HG03196 (cell line): ENCODE results near the gene VWF.
"Not testable (repeated sequence)": the region's sequence is repeated elsewhere in the genome, so short reads cannot be mapped to it uniquely, and the experiment has no call there.

ENCODE experiments used
- ATAC-seq: cut with Tn5 transposase; IDR thresholded peaks from one replicate; pipeline ENCODE4 v1.9.1; 2021; ENCODE audit not compliant: unreplicated experiment

The VWF gene

DNA sequence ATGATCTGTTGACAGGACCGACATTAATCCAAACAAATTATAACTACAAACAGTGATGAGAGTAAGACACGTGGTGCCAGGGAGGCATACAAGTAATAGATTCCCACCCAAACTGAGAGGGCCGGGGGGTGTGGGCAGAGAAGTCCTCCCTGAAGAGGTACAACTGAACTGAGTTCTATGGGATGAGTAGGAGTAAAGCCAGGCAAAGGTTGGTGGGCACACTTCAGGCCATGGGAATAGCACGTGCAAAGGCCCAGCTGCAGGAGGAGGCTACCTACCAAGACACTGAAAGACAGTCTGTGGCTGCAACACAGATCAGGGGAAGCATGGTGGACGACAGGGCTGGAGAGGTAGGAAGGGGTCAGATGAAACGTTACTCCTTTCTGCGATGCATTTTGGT is 22.0 kb upstream of the VWF start:
- ATAC-seq, result no peak

DNA sequence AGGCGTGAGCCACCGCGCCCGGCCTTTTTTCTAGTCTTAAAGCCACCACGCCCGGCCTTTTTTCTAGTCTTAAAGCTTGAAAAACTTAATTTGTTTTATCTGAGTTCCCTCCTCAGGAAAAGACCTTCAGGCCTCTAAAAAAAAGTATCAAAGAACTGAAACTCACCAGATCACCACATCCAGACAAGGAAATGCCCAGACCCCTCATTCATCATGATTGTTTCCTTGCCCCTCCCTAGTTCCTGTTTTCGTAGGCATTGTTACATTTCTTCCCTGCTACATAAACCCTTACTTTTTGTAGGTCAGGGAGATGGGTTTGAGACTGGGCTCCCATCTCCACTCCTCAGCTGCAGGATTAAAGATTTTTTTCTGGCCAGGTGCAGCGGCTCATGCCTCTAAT is 21.1 kb upstream of the VWF start:
- no peak for ATAC-seq

DNA sequence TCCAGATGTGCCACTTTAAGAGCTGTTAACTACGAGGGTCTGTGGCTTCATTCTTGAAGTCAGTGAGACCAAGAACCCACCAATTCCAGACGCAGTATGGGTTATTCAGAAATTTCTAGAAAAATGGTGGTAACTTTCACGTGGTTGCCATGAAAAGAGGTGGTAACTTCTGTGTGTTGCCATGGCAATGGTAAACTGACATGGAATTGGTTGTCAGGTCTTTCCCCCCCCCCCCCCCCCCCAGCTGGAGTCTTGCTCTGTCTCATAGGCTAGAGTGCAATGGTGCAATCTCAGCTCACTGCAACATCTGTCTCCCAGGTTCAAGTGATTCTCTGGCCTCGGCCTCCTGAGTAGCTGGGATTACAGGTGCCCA is 18.8 kb upstream of the VWF start:
- ATAC-seq, result no peak

DNA sequence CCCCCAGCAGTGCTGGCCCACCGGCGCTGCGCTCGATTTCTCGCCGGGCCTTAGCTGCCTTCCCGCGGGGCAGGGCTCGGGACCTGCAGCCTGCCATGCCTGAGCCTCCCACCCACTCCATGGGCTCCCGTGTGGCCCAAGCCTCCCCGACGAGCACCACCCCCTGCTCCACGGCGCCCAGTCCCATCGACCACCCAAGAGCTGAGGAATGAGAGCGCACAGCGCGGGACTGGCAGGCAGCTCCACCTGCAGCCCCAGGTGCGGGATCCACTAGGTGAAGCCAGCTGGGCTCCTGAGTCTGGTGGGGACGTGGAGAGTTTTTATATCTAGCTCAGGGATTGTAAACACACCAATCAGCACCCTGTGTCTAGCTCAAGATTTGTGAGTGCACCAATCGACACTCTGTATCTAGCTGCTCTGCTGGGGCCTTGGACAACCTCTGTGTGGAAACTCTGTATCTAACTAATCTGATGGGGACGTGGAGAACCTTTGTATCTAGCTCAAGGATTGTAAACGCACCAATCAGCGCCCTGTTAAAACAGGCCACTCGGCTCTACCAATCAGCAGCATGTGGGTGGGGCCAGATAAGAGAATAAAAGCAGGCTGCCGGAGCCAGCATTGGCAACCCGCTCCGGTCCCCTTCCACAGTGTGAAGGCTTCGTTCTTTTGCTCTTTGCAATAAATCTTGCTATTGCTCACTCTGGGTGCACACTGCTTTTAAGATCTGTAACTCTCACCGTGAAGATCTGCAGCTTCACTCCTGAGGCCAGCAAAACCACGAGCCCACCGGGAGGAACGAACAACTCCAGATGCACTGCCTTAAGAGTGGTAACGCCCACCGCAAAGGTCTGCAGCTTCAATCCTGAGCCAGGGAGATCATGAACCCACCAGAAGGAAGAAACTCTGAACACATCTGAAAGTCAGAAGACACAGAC is 18.2 kb upstream of the VWF start:
- not testable (repeated sequence) for ATAC-seq

DNA sequence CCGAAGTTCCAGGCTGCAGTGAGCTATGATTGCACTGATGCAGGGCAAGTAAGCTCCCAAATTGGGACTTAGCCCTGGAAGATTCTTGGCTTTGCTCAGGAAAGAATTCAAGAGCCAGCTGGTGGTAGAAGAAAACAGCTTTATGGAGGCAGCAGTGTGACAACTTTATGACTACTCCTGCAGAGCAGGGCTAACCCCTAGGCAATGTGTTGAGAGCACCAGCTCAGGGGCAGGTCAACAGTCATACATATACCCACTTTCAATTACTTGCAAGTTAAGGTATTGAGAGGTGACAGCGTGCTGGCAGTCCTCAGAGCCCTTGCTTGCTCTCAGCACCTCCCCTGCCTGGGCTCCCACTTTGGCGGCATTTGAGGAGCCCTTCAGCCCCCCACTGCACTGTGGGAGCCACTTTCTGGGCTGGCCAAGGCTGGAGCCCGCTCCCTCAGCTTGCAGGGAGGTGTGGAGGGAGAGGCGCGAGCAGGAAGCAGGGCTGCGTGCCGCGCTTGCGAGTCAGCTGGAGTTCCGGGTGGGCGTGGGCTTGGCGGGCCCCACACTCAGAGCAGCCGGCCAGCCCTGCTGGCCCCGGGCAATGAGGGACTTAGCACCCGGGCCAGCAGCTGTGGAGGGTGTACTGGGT is 17.4 kb upstream of the VWF start:
- ATAC-seq, result not testable (repeated sequence)

DNA sequence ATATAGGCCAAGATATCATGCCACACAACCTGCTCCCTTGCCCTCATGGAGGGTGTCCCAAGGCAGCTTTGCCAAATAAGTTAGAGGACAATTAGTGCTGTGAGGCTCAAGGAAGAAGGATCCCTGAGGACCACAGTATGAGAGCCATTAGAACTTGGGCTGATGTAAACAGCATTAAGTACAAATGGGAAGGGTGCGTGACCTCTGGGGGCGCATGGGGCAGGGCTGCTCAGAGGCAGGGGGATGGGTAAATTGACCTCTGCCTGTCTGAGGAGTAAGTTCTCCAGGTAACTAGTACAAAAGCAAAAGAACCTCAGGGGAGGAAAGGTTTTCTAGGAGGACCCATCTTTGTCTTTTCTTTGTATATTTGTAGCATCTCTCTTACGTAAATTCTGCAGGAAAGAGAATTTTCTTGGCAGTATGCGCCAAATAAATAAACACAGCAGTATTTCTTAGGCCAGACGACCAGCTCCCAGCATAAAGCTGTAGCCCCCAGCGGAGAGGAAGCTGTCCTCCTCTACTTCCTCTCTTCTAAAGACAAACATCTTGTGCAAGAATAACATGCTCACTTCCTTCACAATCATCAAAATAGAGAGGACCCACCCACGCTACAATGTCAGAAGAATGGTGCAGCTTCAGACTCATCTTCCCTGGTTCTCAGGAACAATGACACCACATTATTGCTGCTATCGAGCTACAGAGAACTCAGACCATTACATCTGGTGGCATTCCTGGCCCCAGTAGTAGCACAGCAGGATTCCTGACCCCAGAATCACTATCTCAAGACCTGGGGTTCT is 16.4 kb upstream of the VWF start:
- ATAC-seq, result no peak

DNA sequence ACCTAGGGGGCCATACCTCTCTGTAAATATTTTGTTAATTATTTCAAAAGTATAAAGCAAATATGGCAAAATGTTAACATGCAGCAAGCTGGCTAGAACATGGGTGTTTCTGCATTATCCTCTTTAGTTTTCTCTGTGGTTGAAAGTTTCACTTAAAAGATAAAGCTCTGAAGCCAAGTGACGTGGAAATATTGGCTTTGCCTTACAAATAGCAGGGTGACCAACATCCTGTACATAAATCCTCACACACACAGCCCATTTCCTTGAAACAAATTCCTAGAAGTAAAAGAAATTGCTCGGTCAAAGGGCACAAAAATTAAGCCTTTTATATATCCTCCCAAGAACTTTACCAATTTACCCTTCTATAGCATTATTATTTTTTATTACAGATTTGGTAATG is 10.6 kb upstream of the VWF start:
- no peak for ATAC-seq

DNA sequence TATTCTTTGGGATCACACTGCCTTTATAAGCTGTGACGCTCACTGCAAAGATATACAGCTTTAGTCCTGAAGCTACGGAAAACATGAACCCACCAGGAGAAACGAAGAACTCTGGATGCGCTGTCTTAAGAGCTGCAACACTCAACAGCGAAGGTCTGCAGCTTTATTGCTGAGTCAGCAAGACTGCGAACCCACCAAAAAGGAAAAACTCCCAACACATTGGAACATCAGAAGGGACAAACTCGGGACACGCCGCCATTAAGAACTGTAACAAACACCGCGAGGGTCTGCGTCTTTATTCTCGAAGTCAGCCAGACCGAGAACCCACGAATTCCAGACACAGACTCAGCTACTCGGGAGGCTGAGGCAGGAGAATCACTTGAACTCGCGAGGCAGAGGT is 9.2 kb upstream of the VWF start:
- ATAC-seq, result no peak

DNA sequence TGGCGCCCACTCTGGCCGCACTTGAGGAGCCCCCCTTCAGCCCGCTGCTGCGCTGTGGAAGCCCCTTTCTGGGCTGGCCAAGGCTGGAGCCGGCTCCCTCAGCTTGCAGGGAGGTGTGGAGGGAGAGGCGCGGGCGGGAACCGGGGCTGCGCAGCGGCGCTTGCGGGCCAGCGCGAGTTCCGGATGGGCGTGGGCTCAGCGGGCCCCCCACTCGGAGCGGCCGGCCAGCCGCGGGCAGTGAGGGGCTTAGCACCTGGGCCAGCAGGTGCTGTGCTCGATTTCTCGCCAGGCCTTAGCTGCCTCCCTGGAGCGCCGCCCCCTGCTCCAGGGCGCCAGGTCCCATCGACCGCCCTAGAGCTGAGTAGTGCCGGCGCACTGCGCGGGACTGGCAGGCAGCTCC is 8.0 kb upstream of the VWF start:
- ATAC-seq, result no peak

DNA sequence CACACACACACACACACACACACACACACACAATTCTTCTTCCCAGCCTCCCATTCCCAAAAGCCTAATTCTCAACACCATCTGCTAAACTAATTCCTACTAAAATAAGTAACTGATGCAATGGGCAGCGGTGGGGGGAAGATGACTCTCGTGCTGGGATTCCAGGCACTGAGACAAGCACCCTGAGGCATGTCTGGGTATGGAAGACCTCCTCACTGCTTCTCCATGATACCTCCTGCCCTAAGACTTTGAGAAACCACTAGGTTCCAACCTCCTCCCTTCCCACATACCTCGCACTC is 789 bp upstream of the VWF start:
- no peak for ATAC-seq

DNA sequence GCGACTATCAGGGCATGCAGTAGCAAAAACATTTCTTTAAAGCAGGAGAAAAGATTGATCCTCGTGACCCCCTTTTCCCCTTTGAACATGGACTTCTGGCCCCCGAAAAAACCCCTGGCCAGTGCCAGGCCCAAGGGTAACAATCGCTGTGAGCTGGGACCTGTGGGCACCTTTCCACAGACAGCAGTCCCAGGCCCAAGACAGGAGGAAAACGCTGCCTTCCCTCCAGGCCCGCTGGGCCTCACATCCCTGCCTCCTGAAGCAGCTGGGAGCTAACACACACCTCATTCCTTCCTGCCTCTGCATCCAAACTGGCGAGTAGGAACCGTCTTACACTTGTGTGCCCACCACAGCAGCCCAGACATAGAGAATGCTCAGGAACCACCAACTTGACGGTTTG is 1.2 kb downstream of the VWF start:
- ATAC-seq, result no peak

DNA sequence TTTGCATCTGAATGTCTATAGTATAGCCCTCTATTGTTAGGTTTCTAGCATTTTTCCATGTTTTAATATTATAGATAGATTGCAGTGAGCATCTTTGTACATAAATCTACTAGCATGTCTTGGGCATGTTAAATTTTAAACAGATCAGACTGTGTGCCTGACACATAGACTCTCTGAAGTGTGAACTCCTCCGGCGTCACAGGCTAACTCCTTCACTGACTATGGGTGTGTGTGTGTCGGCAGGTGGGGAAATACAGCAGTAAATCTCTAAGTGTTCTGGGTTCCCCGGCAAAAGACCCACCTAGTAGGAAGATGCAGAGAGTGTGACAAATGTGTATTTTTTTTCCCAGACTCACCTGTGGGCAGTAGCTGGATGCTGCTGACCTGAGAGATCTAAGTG is 2.3 kb downstream of the VWF start:
- no peak for ATAC-seq

DNA sequence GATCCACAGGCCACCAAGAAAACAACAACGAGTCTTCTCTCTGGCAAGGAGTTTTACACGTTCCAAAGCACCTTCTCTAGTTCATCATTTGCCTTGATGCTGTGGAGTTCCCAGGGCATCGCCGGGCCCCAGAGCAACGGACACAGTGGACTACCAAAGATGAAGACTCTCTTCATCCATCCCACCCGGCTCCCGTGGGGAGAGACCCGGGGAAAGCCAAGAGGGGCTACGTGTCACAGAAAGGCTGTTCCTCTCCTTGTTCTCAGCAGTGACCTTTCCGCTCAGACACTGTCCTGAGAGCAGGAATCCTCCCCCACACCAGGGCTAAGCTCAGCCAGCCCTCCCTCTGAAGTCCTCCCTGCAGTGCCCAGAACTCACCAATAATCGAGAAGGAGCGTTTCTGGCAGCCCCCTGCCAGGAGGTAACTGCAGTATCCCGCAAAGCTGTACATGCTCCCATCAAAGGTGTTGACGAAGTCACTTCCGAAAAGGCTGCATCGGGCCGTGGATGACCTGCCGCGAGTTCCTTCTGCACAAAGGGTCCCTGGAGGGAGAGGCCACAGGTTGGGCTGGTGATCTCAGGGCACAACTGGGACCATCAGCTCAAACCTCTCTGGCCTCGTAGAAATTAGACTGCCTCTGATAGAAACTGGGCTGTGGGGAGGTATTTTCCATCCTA is 3.5 kb downstream of the VWF start:
- no peak for ATAC-seq

DNA sequence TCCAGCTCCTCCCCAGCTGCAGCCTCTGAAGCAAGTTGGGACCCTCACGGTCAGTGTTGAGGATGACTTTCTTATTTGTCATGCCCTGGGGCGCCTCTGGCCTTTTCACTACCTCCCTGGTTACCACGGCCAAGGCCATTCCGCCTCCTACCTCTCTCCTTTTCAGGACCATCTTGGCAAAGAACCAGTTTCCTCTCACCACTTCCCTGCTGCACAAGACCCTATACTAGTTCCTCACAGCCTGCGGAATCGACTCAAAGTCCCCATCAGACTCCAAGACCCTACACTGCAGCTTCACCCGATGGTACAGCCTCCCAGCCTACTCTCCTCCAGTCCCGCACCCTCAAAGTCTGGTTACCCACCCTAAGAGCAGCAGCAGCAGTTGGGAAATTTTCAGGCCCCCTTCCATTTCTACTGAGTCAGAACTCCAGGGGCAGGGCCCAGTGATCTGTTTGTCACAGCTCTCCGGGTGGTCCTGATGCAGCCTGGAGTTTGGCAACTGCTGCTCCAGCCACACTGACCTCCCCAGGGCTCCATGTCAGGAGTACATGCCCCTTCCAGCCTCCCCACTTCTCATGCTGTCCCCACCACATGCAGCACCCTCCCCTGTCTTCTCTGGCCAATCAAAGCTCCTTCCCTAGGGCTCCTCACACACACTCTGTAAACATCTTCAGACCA is 5.4 kb downstream of the VWF start:
- ATAC-seq, result no peak

DNA sequence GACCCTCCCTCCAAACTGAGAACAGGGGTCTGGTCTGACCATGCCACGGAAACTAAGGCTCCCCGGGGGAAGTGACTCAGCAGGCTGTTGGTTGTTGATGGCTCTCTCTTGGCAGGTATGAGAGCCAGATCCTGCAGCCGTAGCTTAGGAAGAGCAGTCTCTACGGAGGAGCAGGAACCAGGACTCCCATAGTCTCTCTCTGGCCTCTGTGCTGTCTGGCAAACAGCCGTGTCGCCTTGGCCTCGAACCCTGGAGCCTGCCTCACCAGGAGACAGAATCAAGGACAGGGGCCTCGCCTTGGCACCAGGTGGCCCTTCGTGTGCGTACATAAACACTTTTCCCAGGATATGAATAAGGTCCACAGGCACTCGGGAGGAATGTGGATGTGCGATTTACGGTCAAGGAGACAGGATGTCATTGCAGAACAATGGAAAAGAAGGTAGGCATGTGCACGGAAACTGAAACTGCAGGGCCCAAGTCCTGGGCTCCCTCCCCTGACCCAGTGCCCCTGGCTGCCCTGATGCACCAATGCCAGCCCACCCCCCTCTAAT is 7.9 kb downstream of the VWF start:
- ATAC-seq, result no peak

DNA sequence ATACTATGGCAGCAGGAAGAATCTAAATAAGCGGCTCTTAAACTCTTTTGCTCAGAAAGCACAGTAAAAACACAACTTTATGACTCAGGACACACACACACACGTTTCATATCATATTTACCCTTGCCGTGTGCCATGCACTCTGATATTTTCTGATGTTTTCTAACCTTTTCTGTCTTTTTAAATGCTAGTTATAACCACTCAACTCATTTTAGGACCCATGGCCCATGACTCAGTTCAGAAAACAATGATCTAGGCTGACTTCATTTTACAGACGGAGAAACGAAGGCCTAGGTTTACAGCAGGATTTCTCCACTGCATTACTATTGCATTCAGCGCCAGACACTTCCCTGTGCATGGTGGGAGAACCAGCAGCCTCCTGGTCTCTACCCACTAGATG is 9.1 kb downstream of the VWF start:
- ATAC-seq, result no peak

DNA sequence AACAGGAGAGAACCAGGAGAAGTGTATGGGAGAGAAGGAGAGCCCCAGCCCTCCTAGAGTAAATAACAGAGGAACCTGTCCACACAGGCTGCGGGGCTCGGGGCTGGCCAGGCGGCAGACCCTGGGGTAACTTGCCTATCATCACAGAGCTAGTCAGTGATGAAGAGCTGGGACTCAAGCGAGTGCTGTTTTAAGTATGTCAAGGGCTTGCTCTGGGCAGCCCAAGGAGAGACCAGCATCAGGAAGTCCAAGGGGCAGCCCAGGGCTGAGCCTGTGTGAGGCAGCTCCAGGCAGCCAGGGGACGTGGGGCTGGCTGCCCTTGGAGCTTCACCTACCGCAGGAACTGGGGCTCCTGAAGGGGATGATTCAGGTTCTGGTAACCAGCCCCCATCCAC is 10.0 kb downstream of the VWF start:
- no peak for ATAC-seq

DNA sequence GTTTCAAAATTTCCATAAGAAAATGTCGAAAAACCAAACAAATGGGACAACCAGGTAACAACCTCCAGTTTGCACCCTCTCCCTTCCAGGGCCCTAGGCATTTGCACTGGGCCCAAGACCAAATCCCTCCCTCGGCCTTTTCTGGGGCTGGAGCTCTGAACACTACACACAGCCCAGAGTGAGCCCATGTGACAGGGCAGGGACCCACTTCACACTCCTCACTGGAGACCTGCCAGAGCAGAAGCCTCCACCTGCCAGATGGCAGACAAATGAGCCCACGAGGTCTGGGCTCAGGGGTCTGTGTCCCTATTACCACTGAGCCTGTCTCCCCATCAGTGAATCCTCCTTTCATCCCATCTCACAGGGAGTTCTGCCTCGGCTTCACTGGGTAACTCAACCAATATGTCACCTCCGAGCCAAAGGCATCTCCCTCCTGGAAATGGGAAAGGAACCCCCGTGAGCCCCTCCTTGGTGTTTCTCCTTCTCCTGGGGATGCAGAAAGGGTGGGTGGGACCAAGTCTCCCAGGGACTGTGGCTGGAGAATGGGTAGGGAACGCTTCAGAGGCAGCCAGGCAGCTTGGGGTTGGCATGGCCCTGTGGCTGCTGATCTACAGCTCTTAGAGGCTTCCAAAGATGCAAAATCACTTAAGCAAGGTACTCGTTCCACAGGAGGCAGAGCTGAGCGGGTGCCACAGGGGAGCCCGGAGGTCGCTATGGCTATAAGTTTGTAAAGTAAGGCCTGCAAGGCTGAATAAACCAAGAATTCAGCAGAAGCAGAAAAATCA is 10.6 kb downstream of the VWF start:
- ATAC-seq, result no peak

DNA sequence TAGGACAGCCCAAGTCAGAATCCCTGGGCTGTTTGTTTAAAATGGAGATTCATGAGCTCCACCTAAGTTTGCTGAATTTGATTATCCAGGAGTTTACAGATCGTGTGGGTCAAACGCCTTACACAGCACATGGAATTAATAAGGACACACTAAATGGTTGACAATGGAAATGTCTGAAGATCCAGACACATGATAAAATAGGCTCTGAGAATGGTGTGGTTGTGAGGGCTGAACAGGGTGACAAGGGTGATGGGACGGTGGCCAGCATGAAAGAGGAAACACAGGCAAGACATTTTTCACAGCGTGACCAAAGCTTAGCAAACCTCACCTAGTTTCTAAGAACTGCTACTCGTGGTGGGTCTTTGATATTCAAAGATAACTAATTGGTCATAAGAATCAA is 12.5 kb downstream of the VWF start:
- no peak for ATAC-seq

DNA sequence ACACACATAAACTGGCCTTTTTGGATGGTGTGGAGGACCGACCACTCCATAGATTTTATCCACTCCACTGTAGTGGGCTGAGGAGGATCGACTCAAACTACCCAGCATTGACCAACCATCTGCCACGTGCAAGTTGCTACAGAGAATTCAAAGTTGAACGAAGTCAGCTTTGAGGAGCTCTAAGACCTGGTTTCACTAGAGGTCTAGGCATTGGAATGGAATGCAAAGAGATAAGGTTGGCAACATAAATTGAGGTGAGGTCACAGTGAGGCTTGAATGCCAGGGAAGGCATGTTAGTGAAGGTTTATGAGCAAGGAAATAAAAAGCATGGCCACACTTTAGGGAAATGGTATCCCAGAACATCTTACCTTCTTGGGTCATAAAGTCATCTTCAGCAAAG is 14.5 kb downstream of the VWF start:
- ATAC-seq, result no peak
